Skeletal muscle tissue (tissue), 4 donors: Measurements from ENCODE around the gene TAF7. TPM values are rescaled to one million over a fixed set of nuclear protein-coding genes. Genes with fewer than 3 reads are reported as not detected.

ENCODE experiments used
- H3K27ac ChIP-seq: one replicate; pipeline ENCODE4 v1.7.0; 2013; ENCODE audit warnings: mild to moderate bottlenecking, low read depth, low read length, inconsistent platforms
- H3K27me3 ChIP-seq, 3 donors: one replicate each; pipeline ENCODE4 v1.7.0; 2013; ENCODE audit warnings: low read length in 3 of 3; ENCODE audit not compliant: control insufficient read depth in 3 of 3, insufficient read depth in 3 of 3
- H3K36me3 ChIP-seq, 3 donors: one replicate each; pipeline ENCODE4 v1.7.0; 2013; ENCODE audit warnings: low read length in 3 of 3; ENCODE audit not compliant: control insufficient read depth in 3 of 3, insufficient read depth in 3 of 3
- H3K4me1 ChIP-seq, 3 donors: one replicate each; pipeline ENCODE4 v1.7.0; 2013; ENCODE audit warnings: low read length in 3 of 3, mild to moderate bottlenecking in 3 of 3; ENCODE audit not compliant: control insufficient read depth in 3 of 3, insufficient read depth in 3 of 3
- H3K4me3 ChIP-seq, 3 donors: one replicate each; pipeline ENCODE4 v1.7.0; 2013; ENCODE audit warnings: low read length in 3 of 3
- H3K9ac ChIP-seq, 3 donors: one replicate each; pipeline ENCODE4 v1.7.0; 2013; ENCODE audit warnings: low read length in 3 of 3, mild to moderate bottlenecking in 3 of 3, moderate library complexity in 2 of 3, low read depth in 1 of 3
- H3K9me3 ChIP-seq, 3 donors: one replicate each; pipeline ENCODE4 v1.7.0; 2013; ENCODE audit warnings: low read length in 3 of 3; ENCODE audit not compliant: control insufficient read depth in 3 of 3
- total RNA-seq: library from RNA; depleted of rRNA; stranded (reverse); fragments of >200 nt; gene quantifications from one replicate; pipeline ENCODE4 v1.2.3, GENCODE V29; 2014
- donor health status: Osteomylitis.

The TAF7 gene, protein sequence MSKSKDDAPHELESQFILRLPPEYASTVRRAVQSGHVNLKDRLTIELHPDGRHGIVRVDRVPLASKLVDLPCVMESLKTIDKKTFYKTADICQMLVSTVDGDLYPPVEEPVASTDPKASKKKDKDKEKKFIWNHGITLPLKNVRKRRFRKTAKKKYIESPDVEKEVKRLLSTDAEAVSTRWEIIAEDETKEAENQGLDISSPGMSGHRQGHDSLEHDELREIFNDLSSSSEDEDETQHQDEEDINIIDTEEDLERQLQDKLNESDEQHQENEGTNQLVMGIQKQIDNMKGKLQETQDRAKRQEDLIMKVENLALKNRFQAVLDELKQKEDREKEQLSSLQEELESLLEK
- total RNA-seq = 72.0 TPM

DNA sequence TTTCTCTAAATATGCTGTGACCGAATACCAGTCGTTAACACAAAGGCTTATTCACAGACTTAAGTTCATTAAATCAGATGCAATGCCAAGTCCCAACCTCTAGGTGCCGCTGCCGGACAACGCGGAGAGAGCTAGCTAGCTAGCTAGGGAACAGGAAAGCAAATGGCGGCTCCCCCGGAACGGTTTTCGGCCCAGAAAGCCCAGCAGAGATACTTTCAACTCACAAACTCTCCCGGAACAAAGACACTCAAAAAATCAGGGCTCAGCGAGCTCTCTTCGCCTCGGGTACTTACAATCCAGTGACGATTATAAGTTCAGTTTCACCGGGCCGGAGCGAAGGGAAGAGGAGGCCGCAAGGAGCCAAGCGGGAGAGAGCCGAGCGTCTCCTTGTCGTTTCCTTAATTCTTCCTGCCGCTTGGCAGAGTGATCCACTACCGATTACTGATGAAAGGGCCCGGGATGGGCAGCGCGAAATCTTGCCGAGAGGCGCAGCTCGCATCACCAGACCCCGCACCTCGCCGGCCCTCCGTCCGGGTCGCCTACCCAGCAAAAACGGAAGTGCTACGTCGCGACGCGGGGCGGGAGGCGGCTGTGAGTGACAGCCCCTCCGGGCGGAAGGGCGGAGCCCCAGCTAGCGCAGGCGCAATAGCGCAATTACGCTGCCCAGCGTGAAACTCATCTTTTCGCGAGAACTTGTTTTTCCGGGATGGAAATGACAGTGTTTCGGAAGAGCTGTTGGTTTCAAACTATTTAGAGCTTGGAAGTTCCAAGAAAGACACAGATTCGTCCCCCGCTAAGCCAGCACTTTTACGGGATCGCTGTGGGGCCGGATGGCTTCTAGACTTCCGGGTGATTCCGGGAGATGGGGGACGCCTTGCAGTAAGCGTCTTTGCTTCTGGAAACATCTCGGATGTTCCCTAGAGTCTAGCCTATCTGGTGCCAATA is at the start of gene TAF7:
Gene TAF7, minus strand, starts transcription at position 560 of the 945 bp plus-strand sequence. CDS start 740 bp downstream, outside the sequence.
- H3K4me1 ChIP-seq = peaks cover 4 to 28% (median 14%) of the 10 kb centered on the region in 3 donors
- peak within 1 kb of the TSS; percentile 93 to 99 (median 96) for H3K4me3 ChIP-seq
- H3K27me3 ChIP-seq = no peaks in the 10 kb centered on the region
- H3K9ac ChIP-seq = peak within 1 kb of the TSS; percentile 95 to 99 (median 97)
- peak within 1 kb of the TSS; percentile 98 for H3K27ac ChIP-seq
- peaks cover 2 to 20% (median 7%) of the 10 kb centered on the region in 3 donors for H3K9me3 ChIP-seq
- peaks cover 15 to 27% (median 19%) of the 10 kb centered on the region in 3 donors for H3K36me3 ChIP-seq

GRCh38 chr5:141366016-141366896 is 45.7 kb upstream of the TAF7 start:
- Histone ChIP-seq H3K4me3 (peak overlapping the region in 1 of 3 donors; percentile 27), H3K9ac (no peak overlapping the region), H3K36me3 (peaks cover 0 to 15% (median 7%) of the 10 kb centered on the region in 3 donors), H3K4me1 (peaks cover 0 to 5% (median 0%) of the 10 kb centered on the region in 3 donors), H3K27me3 (peaks cover 12 to 26% (median 16%) of the 10 kb centered on the region in 3 donors), H3K9me3 (peaks cover 14 to 37% (median 28%) of the 10 kb centered on the region in 3 donors), H3K27ac (no peak overlapping the region)

DNA sequence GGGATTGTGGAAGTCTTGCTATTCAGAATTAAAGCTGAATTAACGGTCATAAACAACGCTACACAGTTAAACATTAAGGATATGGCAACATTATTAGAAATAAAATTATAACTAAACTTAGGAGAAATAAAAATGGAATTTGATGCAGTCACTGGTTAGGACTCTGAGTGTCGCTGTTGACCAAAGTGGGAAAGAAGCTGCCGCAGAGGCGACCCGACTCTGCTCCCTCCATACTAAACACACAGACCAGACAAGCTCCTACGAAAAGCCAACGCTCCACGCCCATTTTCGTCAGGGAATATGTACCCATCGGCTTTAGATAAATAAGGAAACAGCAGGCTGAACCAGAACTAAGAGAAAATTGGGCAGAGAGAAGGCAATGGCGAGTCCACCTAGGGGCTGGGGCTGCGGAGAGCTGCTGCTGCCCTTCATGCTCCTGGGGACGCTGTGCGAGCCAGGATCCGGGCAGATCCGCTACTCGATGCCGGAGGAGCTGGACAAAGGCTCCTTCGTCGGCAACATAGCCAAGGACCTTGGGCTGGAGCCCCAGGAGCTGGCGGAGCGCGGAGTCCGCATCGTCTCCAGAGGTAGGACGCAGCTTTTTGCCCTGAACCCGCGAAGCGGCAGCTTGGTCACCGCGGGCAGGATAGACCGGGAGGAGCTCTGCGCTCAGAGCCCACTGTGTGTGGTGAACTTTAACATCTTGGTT is 43.5 kb upstream of the TAF7 start, which contains the start of gene PCDHGA5:
Gene PCDHGA5, plus strand, starts transcription at position 211 of the 709 bp plus-strand sequence. Its CDS starts 169 bp downstream, at position 380.
- H3K9me3 ChIP-seq = peaks cover 10 to 32% (median 29%) of the 10 kb centered on the region in 3 donors
- H3K4me3 ChIP-seq = peak within 1 kb of the TSS in 2 of 3 donors; percentile 41 to 52
- no peak within 1 kb of the TSS for H3K9ac ChIP-seq
- peaks cover 0 to 10% (median 7%) of the 10 kb centered on the region in 3 donors for H3K36me3 ChIP-seq
- H3K27ac ChIP-seq = no peak within 1 kb of the TSS
- H3K4me1 ChIP-seq = no peaks in the 10 kb centered on the region
- H3K27me3 ChIP-seq = peaks cover 12 to 36% (median 16%) of the 10 kb centered on the region in 3 donors

- H3K9ac ChIP-seq = no peak overlapping the region
- H3K9me3 ChIP-seq = peaks cover 10 to 32% (median 25%) of the 10 kb centered on the region in 3 donors
- no peak overlapping the region for H3K4me3 ChIP-seq
- H3K27me3 ChIP-seq = peaks cover 12 to 36% (median 16%) of the 10 kb centered on the region in 3 donors
- no peaks in the 10 kb centered on the region for H3K4me1 ChIP-seq
- H3K27ac ChIP-seq = no peak overlapping the region
- peaks cover 0 to 10% (median 7%) of the 10 kb centered on the region in 3 donors for H3K36me3 ChIP-seq
Observed at GRCh38 chr5:141362719-141363118, 42.1 kb upstream of the TAF7 start.

DNA sequence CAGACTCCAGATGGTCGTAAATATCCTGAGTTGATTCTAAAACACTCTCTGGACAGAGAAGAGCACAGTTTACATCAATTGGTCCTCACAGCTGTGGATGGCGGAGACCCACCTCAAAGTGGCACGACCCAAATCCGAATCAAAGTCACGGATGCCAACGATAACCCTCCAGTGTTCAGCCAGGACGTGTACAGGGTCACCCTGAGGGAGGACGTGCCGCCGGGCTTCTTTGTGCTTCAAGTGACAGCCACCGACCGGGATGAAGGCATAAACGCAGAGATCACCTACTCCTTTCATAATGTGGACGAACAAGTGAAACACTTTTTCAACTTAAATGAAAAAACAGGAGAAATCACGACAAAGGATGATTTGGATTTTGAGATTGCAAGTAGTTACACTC is 40.1 kb upstream of the TAF7 start:
- Histone ChIP-seq H3K27ac (no peak overlapping the region), H3K4me3 (peak overlapping the region in 2 of 3 donors; percentile 48 to 72), H3K27me3 (peaks cover 7 to 38% (median 21%) of the 10 kb centered on the region in 3 donors), H3K4me1 (peaks cover 0 to 4% (median 0%) of the 10 kb centered on the region in 3 donors), H3K9ac (no peak overlapping the region), H3K9me3 (peaks cover 11 to 41% (median 34%) of the 10 kb centered on the region in 3 donors), H3K36me3 (peaks cover 0 to 7% (median 4%) of the 10 kb centered on the region in 3 donors)

- Histone ChIP-seq H3K4me3 (peak within 1 kb of the TSS; percentile 54 to 72 (median 61)), H3K27ac (no peak within 1 kb of the TSS), H3K9me3 (peaks cover 16 to 39% (median 31%) of the 10 kb centered on the region in 3 donors), H3K4me1 (peaks cover 0 to 4% (median 0%) of the 10 kb centered on the region in 3 donors), H3K9ac (peak within 1 kb of the TSS in 1 of 3 donors; percentile 50), H3K27me3 (peaks cover 7 to 36% (median 15%) of the 10 kb centered on the region in 3 donors), H3K36me3 (peaks cover 0 to 4% (median 4%) of the 10 kb centered on the region in 3 donors)
Observed at GRCh38 chr5:141359790-141360426, 39.3 kb upstream of the TAF7 start, which contains the start of gene PCDHGB2. TSS of gene PCDHGB2 (plus strand) at chr5:141359994. CDS start at chr5:141360136, 142 bp downstream.

DNA sequence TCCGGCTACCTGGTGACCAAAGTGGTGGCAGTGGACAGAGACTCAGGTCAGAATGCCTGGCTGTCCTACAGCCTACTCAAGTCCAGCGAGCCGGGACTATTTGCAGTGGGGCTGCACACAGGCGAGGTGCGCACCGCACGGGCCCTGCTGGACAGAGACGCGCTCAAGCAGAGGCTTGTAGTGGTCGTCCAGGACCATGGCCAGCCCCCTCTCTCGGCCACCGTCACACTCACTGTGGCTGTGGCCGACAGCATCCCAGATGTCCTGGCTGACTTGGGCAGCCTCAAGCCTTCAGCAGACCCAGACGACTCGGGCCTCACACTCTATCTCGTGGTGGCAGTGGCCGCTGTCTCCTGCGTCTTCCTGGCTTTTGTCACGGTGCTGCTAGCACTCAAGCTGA is 36.4 kb upstream of the TAF7 start:
- H3K4me3 ChIP-seq = peak overlapping the region; percentile 21 to 54 (median 41)
- H3K4me1 ChIP-seq = peaks cover 0 to 4% (median 0%) of the 10 kb centered on the region in 3 donors
- no peak overlapping the region for H3K9ac ChIP-seq
- peaks cover 18 to 34% (median 25%) of the 10 kb centered on the region in 3 donors for H3K9me3 ChIP-seq
- H3K36me3 ChIP-seq = peaks cover 0 to 2% (median 0%) of the 10 kb centered on the region in 3 donors
- peaks cover 0 to 35% (median 14%) of the 10 kb centered on the region in 3 donors for H3K27me3 ChIP-seq
- no peak overlapping the region for H3K27ac ChIP-seq

DNA sequence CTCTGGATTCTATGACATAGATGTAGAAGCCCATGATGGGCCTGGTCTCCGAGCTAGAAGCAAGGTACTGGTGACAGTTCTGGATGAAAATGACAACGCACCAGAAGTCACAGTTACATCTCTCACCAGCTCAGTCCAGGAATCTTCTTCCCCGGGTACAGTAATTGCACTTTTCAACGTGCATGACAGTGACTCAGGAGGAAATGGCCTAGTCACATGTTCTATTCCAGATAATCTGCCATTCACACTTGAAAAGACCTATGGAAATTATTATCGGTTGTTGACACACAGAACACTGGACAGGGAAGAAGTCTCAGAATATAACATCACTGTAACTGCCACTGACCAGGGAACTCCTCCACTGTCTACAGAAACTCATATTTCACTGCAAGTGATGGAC is 35.5 kb upstream of the TAF7 start:
- H3K9ac ChIP-seq = no peak overlapping the region
- peaks cover 23 to 34% (median 27%) of the 10 kb centered on the region in 3 donors for H3K9me3 ChIP-seq
- peak overlapping the region in 2 of 3 donors; percentile 21 to 54 for H3K4me3 ChIP-seq
- peaks cover 0 to 4% (median 0%) of the 10 kb centered on the region in 3 donors for H3K4me1 ChIP-seq
- peaks cover 0 to 36% (median 14%) of the 10 kb centered on the region in 3 donors for H3K27me3 ChIP-seq
- peaks cover 0 to 2% (median 2%) of the 10 kb centered on the region in 3 donors for H3K36me3 ChIP-seq
- no peak overlapping the region for H3K27ac ChIP-seq
